ENCODE data around the gene FBRSL1.
"Not testable (repeated sequence)": the region's sequence is repeated elsewhere in the genome, so short reads cannot be mapped to it uniquely, and the experiment has no call there.

FBRSL1 gene

DNA sequence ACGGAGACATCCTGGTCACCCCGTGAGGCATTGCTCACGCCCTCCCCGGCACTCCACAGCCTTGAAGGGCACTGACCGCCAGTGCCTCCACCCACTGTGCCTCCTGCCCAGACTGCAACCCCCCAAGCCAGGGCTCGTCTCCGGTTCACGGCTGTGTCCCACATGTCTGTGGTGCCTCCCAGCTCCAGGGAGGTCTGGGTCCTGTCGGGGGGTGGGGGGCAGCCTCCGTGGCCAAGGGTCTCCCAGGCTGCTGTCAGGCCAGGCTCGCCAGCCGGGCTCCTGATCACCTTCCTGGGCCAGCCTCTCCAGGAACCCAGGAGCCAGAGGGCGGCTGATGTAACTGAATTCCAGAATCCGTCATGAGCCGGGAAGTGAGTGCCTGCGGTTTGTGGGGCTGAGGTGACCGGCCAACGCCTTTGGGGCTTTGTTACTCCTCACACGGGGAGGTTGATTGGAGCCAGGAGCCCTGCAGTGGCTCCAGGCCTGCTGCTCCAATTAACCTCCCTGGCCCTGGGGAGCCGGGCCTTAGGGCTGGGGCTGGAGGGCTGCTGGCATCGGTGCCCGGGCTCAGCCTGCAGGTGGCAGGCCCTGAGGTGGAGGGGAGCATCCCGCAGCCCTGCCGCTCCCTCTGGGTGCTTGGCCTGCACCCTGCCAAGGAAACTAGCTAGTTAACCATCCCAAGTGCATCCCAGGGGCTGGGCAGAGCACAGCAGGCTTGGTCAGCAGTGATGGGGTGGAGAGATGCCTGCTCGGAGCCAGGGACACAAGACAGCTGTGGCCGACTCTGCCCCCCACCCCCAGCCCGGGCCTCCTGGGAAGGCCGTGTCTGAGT is 36.4 kb upstream of the FBRSL1 start:
- DNase-seq (ENCODE audit: low spot score), result no peak

DNA sequence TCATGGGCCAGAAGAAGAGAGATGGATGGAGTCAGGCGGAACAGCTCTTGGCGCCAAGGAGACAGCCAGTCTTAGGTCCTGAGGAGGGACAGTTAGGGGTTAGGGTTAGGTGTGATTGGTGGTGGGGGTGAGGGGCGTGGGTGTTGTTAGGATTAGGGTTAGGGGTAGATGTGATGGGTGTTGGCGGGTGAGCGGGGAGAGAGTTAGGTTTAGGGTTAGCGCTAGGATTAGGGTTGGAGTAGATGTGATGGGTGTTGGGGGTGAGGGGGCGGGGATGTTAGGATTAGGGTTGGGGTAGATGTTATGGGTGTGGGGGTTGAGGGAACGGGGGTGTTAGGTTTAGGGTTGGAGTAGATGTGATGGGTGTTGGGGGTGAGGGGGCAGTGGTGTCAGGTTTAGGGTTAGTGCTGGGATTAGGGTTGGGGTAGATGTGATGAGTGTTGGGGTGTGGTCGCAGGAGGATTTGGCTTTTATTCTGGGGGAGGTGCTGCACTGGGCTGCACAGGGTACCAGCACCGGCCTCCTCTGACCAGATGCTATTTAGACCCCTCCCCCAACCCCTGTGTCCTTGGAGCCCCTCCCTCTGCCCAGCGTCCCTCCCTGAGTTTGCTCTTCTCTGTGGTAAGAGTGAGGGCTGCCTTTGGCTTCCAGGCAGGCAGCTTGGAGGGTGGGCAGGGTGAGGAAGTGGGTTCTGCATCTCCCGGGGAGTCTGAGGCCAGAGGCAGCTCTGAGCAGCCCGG is 35.6 kb upstream of the FBRSL1 start:
- no peak for DNase-seq (ENCODE audit: low spot score)

DNA sequence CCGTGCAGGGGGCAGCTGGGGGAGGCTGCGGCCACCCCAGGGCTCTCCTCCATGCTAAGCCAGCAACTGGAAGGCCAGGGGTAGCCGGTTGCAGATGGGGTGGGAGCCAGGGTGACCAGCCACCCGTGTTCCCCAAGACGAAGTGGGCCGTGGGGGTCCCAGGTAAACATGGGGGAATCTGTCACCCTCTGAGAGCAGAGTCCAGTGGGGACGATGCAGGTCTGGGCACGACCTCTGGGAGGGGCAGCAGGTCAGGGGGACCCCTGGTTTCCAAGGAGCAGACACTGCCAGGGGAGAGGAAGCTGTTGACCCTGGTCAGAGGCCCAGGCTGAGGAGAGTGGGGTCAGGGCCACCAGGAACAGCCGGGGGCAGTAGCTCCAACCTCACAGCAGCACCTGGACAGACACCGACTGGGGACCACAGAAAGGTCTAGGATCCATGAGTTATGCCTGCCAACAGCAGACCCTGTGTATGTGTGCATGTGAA is 35.0 kb upstream of the FBRSL1 start:
- DNase-seq (ENCODE audit: low spot score), result no peak

DNA sequence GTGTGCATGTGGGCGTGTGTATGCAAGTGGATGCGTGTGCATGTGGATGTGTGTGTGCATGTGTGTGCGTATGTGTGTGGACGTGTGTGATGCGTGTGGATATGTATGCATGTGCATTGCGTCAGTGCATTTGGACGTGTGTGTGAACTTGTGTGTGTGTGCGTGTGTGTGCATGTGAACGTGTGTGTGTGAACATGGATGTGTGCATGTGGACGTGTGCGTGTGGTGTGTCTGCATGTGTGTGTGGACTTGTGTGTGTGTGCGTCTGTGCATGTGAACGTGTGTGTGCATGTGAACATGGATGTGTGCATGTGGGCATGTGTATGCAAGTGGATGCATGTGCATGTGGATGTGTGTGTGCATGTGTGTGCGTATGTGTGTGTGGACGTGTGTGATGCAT is 34.4 kb upstream of the FBRSL1 start:
- no peak for DNase-seq (ENCODE audit: low spot score)

DNA sequence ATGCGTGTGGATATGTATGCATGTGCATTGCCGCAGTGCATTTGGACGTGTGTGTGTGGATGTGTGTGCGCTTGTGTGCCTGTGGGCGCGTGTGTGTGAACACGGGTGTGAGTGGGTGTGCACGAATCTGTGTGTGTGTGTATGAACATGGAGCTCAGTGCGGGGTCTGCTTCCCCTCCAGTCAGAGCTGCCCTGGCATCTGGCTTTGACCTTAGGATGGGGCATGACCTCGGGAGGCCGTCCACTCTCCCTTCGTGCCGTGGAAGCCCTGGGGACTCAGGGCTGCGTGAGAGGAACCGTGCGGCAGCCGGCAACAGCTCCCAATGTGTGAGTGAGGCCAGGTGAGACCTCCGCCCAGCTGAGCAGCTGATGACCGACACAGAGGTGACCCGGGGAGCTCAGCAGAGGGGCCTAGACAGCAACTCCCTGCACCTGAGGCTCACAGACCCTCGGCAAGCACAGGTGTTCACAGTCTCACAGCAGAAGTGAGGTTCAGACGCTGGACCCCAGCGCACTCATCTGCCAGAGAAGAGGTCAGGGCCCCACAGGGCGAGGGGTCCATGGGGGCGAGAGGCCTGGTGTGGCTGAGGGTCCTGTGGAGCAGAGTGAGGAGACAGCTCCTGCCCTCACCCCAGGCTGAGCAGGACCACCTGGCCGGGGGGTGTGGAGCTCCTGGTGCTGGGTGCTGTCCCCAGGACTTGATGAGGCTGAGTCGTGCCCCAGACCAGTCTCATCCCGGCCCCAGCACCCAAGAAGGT is 33.6 kb upstream of the FBRSL1 start:
- no peak for DNase-seq (ENCODE audit: low spot score)

DNA sequence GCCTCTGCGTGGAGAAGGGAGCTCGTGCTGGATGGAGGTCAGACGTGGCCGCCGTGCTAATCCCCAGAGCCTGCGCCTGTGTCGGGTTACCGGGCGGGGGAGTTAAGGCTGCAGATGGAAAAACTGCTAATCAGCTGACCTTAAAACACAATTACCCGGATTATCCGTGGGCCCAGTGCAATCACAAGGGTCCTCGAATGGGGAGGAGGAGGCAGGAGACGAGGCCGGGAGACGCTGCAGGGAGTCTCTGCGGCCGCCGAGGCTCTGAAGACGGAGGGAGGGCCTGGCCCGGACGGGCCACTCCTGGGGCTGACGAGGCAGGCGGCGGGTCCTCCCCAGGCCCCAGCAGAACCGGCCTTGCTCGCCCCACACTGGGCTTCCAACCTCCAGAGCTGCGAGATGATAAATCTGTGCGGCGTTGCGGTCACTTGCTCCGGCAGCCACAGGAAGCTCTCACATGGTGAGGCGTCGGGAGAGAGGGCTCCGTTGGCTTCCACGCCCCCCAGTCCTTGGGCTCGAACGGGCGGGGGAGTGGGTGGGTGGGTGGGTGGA is 32.9 kb upstream of the FBRSL1 start:
- no peak for DNase-seq (ENCODE audit: low spot score)

DNA sequence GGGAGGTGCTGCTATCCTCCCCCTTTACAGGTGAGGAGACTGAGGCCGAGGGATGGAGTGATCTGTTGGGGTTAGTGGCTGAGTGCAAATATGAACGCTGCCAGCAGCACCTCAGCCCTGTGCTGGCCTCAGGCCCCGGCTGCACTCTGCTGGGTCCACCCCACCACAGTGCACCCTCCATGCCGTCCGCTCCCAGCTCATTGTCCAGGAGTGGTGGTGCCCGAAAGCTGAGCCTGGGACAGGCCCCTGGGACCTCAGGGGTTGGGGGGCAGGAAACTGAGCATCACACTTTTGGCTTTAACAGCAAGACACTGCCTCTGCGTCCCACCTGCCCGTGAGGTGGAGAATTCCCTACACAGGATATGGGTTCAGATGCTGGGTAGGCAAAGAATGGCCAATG is 31.5 kb upstream of the FBRSL1 start:
- no peak for DNase-seq (ENCODE audit: low spot score)

DNA sequence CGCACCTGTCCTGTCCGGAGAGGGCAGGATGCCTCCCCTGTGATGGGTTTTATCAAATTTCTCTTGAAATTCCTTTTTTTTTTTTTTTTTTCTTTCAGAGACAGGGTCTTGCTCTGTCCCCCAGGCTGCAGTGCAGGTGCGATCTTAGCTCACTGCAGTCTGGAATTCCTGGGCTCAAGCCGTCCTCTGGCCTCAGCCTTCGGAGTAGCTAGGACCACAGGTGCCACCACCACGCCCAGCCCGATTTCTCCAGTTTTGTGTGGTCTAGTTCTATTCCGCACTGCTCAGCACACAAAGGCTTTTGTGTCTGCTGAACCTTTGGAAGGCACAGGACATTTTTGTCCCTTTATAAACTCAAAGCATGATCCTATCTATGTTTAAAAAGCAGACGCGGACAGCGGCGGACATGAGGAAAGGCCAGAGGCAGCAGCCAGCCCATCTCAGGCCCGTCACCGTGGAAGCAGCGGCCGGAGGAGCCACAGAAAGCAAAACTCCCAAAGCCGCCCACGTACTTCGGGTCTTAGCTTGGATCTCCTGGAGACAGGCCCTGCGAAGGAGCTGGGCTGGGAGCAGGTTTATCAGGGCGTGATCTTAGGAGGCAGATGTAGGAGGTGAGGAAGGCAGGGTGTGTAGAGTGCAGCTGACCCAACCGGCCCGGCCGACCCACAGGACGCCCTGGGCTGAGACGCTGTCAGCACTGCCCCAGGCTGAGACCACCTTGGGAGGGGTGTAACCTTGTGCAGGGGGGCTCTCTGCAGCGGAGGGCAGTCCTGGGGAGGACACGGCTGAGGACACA is 30.9 kb upstream of the FBRSL1 start:
- DNase-seq (ENCODE audit: low spot score), result no peak

DNA sequence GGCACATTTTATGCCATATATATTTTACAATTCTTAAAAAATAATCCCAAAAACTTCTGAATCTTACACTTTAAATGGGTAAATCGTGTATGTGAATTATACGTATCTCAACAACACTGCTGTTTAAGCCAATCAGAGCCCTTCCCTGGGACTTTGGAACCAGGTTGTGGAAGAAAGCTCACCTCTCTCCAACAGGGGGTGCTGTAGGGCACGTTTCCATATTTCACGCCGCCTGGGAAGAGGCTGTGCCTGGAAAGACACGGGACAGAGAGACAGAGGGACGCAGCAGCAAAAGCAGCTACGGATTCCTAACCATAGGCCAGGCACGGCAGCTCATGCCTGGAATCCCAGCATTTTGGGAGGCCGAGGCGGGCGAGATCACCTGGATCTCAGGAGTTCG is 29.4 kb upstream of the FBRSL1 start:
- DNase-seq (ENCODE audit: low spot score), result no peak

DNA sequence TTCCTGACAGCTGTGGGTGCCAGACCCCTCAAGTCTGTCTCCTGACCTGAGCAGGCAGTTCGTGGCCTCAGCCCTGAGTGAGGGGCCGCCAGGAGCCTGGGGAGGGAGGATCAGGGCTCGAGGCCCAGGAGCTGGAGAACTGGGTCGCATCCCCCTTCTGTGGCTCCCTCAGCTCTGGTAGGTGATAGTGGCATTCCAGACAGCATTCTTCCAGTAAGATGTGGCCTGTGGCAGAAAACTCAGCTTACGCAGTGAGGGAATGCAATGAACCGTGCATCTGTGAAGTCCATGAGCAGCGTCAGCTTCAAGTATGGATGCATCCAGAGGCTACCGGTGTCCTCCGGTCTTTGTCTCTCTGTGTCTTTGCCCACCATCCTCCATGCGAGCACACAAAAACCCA is 28.4 kb upstream of the FBRSL1 start:
- DNase-seq (ENCODE audit: low spot score), result no peak

DNA sequence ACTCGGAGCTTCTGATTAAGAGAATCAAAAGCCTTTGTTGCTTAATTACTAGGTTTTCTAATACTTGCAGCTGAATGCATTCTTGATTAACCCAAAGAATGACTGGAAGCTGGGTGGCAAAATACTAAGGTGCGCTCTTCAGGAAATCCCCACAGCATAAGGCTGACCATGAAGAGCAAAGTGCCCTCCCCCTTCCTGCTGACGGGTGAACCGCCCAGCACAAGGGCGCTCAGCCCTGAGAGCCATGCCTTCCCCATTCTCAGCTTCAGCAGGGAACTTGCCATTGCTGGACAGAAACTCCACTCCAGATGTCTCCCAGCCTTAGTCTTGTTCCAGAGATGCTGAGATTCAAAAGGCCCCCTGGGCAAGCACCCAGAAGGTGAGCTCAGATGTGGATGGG is 27.2 kb upstream of the FBRSL1 start:
- DNase-seq (ENCODE audit: low spot score), result no peak

DNA sequence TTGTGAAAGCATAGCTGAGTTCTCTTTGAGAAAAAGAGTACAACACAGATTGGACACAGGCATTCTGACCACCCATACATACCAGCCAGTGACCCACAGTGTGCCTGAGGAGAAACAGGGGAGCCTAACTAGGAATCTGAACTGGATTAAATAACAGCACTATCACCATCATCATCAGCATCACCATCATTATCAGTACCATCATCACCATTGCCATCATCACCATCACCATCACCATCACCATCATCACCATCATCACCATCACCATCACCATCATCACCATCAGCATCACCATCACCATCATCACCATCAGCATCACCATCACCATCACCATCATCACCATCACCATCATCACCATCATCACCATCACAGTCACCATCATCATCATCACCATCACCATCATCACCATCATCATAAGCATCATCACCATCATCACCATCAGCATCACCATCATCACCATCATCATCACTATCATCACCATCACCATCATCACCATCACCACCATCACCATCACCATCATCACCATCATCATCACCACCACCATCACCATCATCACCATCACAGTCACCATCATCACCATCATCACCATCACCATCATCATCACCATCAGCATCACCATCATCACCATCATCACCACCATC is 26.5 kb upstream of the FBRSL1 start:
- DNase-seq (ENCODE audit: low spot score), result not testable (repeated sequence)

DNA sequence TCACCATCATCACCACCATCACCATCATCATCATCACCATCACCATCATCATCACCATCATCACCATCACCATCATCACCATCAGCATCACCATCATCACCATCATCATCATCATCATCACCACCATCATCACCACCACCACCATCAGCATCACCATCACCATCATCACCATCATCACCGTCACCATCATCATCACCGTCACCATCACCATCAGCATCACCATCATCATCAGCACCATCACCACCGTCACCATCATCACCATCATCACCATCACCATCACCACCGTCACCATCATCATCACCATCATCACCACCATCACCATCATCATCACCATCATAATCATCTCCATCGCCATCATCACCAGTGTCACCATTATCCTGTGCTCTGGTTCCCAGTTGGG is 25.6 kb upstream of the FBRSL1 start:
- DNase-seq (ENCODE audit: low spot score), result not testable (repeated sequence)

DNA sequence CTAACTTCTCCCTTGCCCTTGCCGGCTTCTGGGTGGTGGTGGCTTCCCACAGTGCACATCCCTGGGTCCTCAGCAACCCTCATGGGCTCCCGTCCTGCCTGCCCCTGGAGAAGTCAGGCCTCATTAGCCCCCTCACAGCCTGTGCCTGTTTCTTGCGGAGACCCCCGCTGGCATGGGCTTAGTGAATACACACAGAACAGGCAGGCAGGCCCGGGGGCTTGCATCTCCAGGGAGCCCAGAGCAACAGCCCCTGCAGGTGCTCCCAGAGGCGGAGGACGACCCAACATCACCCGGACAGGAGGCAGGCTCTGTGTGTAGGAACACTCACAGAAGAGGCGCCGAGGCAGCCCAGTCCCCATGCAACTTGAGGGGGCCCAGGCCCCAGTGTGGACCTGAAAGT is 25.1 kb upstream of the FBRSL1 start:
- no peak for DNase-seq (ENCODE audit: low spot score)

DNA sequence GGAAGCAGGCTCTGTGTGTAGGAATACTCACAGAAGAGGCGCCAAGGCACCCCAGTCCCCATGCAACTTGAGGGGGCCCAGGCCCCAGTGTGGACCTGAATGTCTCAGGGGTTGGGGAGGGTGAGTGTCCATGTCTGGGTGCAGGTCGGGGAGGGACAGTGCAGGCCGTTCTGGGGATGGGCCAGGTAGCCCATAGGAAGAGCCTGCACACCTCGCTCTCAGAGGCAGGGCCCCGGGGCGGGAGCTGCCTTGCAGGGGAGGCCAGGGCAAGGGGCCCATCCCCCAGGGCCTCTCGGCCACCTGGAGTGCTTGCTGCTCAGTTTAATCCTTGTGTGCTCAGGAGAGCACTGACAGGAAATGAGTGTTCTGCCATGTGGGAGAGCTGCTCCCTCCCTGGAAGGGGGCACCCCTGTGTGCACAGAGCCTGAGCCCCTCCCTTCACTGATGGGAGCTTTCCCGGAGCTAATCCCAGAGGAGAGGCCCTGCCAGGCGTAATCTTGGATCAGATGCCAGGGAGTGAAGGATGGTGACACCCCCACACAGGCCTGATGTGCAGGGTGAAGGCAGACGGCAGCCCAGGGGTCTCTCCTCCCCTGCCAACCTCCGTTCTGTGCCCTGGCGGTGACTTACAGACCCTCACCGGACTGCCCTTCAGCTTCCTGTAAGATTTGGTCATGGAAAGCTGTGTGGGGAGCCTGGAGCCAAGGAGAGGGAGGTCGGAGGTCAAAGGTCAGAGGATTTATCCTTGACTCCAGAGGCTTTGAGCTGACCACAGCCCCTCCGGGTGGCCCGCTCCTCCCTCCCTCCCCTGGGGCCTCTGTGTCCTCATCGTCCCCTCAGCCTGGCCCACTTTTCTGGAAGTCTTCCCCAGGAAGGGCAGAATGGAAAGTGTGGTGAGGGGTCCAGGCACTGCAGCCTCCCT is 24.4 kb upstream of the FBRSL1 start:
- no peak for DNase-seq (ENCODE audit: low spot score)

DNA sequence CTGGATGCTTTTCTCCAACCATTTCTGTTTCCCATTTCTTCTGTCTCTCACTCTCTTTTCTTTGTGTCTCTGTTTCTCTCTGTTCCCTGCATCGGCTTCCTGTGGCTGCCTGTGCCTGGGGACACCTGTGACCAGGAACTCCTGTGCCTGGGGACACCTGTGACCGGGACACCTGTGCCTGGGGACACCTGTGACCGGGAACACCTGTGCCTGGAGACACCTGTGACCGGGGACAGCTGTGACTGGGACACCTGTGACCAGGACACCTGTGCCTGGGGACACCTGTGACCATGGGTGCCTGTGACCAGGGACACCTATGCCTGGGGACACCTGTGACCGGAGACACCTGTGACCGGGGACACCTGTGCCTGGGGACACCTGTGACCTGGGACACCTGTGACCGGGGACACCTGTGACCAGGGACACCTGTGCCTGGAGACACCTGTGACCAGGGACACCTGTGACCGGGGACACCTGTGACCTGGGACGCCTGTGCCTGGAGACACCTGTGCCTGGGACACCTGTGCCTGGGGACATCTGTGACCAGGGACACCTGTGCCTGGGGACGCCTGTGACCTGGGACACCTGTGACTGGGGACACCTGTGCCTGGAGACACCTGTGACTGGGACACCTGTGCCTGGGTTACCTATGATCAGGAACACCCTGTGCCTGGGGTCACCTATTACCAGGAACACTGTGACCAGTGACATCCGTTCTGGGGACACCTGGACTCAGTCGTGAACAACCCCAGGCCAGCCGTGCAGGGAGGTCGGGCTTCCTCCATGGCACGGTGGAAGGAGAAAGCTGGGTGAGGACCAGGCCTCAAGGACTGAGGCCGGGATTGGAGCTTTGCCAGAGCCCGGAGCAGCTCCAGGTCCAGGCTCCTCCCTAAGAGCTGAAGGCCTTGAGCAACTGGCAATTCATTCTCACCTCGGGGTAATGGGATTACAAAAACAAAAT is 23.4 kb upstream of the FBRSL1 start:
- DNase-seq (ENCODE audit: low spot score), result no peak

DNA sequence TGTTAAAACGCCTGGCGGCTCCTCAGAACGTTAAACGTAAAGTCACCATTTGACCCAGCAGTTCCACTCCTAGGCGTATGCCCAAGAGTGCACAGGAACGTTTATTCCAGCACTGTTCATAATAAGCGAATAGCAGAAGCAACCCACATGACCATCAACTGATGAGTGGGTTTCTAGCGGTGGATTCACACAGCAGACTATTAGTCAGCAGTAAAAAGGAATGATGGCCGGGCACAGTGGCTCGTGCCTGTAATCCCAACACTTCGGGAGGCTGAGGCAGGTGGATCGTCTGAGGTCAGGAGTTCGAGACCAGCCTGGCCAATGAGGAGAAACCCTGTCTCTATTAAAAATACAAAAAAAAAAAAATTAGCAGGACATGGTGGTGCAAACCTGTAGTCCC is 22.4 kb upstream of the FBRSL1 start:
- no peak for DNase-seq (ENCODE audit: low spot score)

DNA sequence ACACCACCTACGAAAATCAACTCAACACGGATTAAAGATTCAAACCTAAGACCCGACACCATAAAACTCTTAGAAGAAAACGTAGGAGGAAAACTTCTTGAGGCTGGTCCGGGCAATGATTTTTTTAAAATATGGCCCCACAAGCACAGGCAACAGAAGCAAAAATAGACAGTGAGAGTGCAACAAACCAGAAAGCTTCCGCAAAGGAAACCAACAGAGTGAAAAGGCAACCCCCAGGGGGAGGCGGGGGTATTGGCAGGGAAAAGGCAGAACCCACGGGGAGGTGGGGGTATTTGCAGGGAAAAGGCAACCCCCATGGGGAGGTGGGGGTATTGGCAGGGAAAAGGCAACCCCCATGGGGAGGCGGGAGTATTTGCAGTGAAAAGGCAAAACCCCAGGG is 20.5 kb upstream of the FBRSL1 start:
- no peak for DNase-seq (ENCODE audit: low spot score)

DNA sequence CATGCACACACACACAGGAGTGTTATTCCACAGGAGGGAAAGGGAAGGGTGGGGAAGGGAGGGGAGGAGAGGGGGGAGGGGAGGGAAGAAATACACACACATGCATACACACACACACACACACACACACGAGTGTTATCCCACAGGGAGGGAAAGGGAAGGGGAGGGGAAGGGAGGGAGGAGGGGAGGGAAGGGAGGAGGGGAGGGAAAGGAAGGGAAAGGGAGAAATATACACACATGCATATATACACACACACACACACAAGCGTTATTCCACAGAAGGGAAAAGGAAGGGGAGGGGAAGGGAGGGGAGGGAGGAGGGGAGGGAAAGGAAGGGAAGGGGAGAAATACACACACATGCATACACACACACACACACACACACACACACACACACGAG is 19.6 kb upstream of the FBRSL1 start:
- DNase-seq (ENCODE audit: low spot score), result no peak

Measured in left forelimb (tissue), 1 donor.